Activated T-cell treated with anti-CD3 and anti-CD28 coated beads, Interleukin-2, amount 50 U/mL, for 4 hours (primary cell): Measurements from ENCODE around the gene DDX17. TPM values are rescaled to one million over a fixed set of nuclear protein-coding genes. Genes with fewer than 3 reads are reported as not detected.
A peak's percentile ranks its signal among the peaks of the same experiment; 100 is the strongest.

Experiments used
- ATAC-seq, 2 donors: fragments of 200-7000 bp; cut with Tn5 transposase; one replicate each; pipeline ENCODE4 v1.10.0; 2021
- DNase-seq: peaks from one replicate; pipeline ENCODE4 v3.0.0-alpha.2; 2020
- H3K27me3 Mint-ChIP-seq: one replicate; pipeline ENCODE4 v1.8.0; 2021; ENCODE audit warnings: low read depth, mixed read lengths
- H3K36me3 Mint-ChIP-seq: one replicate; pipeline ENCODE4 v1.8.0; 2022; ENCODE audit warnings: mixed read lengths; ENCODE audit not compliant: insufficient read depth
- H3K4me1 Mint-ChIP-seq: one replicate; pipeline ENCODE4 v1.8.0; 2021; ENCODE audit warnings: low read depth, mixed read lengths
- H3K4me3 Mint-ChIP-seq: one replicate; pipeline ENCODE4 v1.8.0; 2021; ENCODE audit warnings: mild to moderate bottlenecking, moderate library complexity, mixed read lengths
- H3K9me3 Mint-ChIP-seq: one replicate; pipeline ENCODE4 v1.8.0; 2021; ENCODE audit warnings: mixed read lengths
- total RNA-seq, 3 donors: library from RNA; stranded (reverse); gene quantifications; one replicate each; pipeline ENCODE4 v1.2.1, GENCODE V29; 2021

Gene DDX17
- total RNA-seq, 3 donors from 2014 or later, result 228 to 276 (median 251) TPM

- H3K4me3 Mint-ChIP-seq, result no peak overlapping the region
- H3K27me3 Mint-ChIP-seq, result peaks cover 64% of the 10 kb centered on the region
- DNase-seq (no peak), ATAC-seq (no peak)
- peaks cover 14% of the 10 kb centered on the region for H3K4me1 Mint-ChIP-seq
- no peaks in the 10 kb centered on the region for H3K9me3 Mint-ChIP-seq
- H3K36me3 Mint-ChIP-seq, result no peaks in the 10 kb centered on the region
Measured at GRCh38 chr22:38465673-38466490, 40.2 kb downstream of the DDX17 start.

- no peak overlapping the region for H3K4me3 Mint-ChIP-seq
- peaks cover 71% of the 10 kb centered on the region for H3K27me3 Mint-ChIP-seq
- DNase-seq, result no peak
- peaks cover 14% of the 10 kb centered on the region for H3K4me1 Mint-ChIP-seq
- H3K36me3 Mint-ChIP-seq, result no peaks in the 10 kb centered on the region
- no peaks in the 10 kb centered on the region for H3K9me3 Mint-ChIP-seq
- ATAC-seq, result no peak
Measured at GRCh38 chr22:38464992-38465672, 41.0 kb downstream of the DDX17 start.

GRCh38 chr22:38462960-38463784 is 42.9 kb downstream of the DDX17 start:
- Mint-ChIP-seq H3K9me3 (no peaks in the 10 kb centered on the region), H3K27me3 (peaks cover 78% of the 10 kb centered on the region), H3K4me3 (no peak overlapping the region), H3K4me1 (peaks cover 14% of the 10 kb centered on the region), H3K36me3 (no peaks in the 10 kb centered on the region)
- no peak for ATAC-seq
- DNase-seq, result no peak

- Mint-ChIP-seq H3K4me3 (no peak overlapping the region), H3K27me3 (peaks cover 83% of the 10 kb centered on the region), H3K9me3 (no peaks in the 10 kb centered on the region)
Measured at GRCh38 chr22:38461414-38462081, 44.6 kb downstream of the DDX17 start.

GRCh38 chr22:38461057-38461413 is 45.1 kb downstream of the DDX17 start:
- DNase-seq, result no peak
- H3K27me3 Mint-ChIP-seq, result peaks cover 83% of the 10 kb centered on the region
- no peaks in the 10 kb centered on the region for H3K9me3 Mint-ChIP-seq
- peak; percentile 10 to 21 for ATAC-seq
- H3K36me3 Mint-ChIP-seq, result no peaks in the 10 kb centered on the region
- H3K4me3 Mint-ChIP-seq, result no peak overlapping the region
- peaks cover 9% of the 10 kb centered on the region for H3K4me1 Mint-ChIP-seq

More at GRCh38 chr22:38461414-38462081, 44.6 kb downstream of the DDX17 start:
- H3K36me3 Mint-ChIP-seq, result no peaks in the 10 kb centered on the region
- ATAC-seq (peak; percentile 76 to 80), DNase-seq (peak; percentile 13)
- H3K4me1 Mint-ChIP-seq, result peaks cover 6% of the 10 kb centered on the region

- Mint-ChIP-seq H3K36me3 (no peaks in the 10 kb centered on the region), H3K27me3 (peaks cover 77% of the 10 kb centered on the region), H3K4me1 (peaks cover 9% of the 10 kb centered on the region), H3K4me3 (no peak overlapping the region), H3K9me3 (no peaks in the 10 kb centered on the region)
- ATAC-seq (no peak), DNase-seq (no peak)
Measured at GRCh38 chr22:38460426-38460840, 45.7 kb downstream of the DDX17 start.

- H3K36me3 Mint-ChIP-seq, result no peaks in the 10 kb centered on the region
- DNase-seq, result no peak
- H3K4me3 Mint-ChIP-seq, result peak overlapping the region; percentile 70
- H3K27me3 Mint-ChIP-seq, result peaks cover 71% of the 10 kb centered on the region
- no peak for ATAC-seq
- H3K4me1 Mint-ChIP-seq, result peaks cover 12% of the 10 kb centered on the region
- no peaks in the 10 kb centered on the region for H3K9me3 Mint-ChIP-seq
Measured at GRCh38 chr22:38456841-38457699, 49.0 kb downstream of the DDX17 start.

- DNase-seq (no peak), ATAC-seq (no peak)
- Mint-ChIP-seq H3K9me3 (no peaks in the 10 kb centered on the region), H3K36me3 (no peaks in the 10 kb centered on the region), H3K4me1 (peaks cover 9% of the 10 kb centered on the region), H3K4me3 (peak overlapping the region; percentile 70), H3K27me3 (peaks cover 71% of the 10 kb centered on the region)
Measured at GRCh38 chr22:38456272-38456835, 49.8 kb downstream of the DDX17 start.

GRCh38 chr22:38455530-38456271 is 50.4 kb downstream of the DDX17 start:
- ATAC-seq (peak; percentile 13 to 19), DNase-seq (no peak)
- Mint-ChIP-seq H3K36me3 (no peaks in the 10 kb centered on the region), H3K4me1 (peaks cover 9% of the 10 kb centered on the region), H3K9me3 (no peaks in the 10 kb centered on the region), H3K4me3 (peak overlapping the region; percentile 70), H3K27me3 (peaks cover 68% of the 10 kb centered on the region)

- Mint-ChIP-seq H3K36me3 (no peaks in the 10 kb centered on the region), H3K4me1 (peaks cover 9% of the 10 kb centered on the region), H3K4me3 (peak within 1 kb of the TSS; percentile 69), H3K27me3 (peaks cover 69% of the 10 kb centered on the region), H3K9me3 (no peaks in the 10 kb centered on the region)
- peak; percentile 10 to 20 for ATAC-seq
- no peak for DNase-seq
Measured at GRCh38 chr22:38455076-38455529, 51.0 kb downstream of the DDX17 start, which contains the start of gene KCNJ4. TSS of gene KCNJ4 (minus strand) at chr22:38455199. CDS start at chr22:38428132, 27,067 bp downstream.

GRCh38 chr22:38454353-38455075 is 51.6 kb downstream of the DDX17 start:
- peak overlapping the region; percentile 69 for H3K4me3 Mint-ChIP-seq
- peaks cover 9% of the 10 kb centered on the region for H3K4me1 Mint-ChIP-seq
- no peaks in the 10 kb centered on the region for H3K36me3 Mint-ChIP-seq
- H3K27me3 Mint-ChIP-seq, result peaks cover 75% of the 10 kb centered on the region
- DNase-seq (no peak), ATAC-seq (peak; percentile 32 to 36)
- H3K9me3 Mint-ChIP-seq, result no peaks in the 10 kb centered on the region

GRCh38 chr22:38453996-38454352 is 52.1 kb downstream of the DDX17 start:
- Mint-ChIP-seq H3K4me1 (peaks cover 9% of the 10 kb centered on the region), H3K36me3 (no peaks in the 10 kb centered on the region), H3K27me3 (peaks cover 70% of the 10 kb centered on the region), H3K4me3 (peak overlapping the region; percentile 37), H3K9me3 (no peaks in the 10 kb centered on the region)
- ATAC-seq (no peak), DNase-seq (no peak)
